GM12801 (cell line): Measurements from ENCODE around the gene ZNF343.

Experiments
- CTCF ChIP-seq: IDR thresholded peaks from one replicate; pipeline ENCODE4 v1.5.1; 2011; ENCODE audit warnings: control low read depth; ENCODE audit not compliant: insufficient read length; ENCODE audit errors: extremely low read depth

Gene ZNF343

DNA sequence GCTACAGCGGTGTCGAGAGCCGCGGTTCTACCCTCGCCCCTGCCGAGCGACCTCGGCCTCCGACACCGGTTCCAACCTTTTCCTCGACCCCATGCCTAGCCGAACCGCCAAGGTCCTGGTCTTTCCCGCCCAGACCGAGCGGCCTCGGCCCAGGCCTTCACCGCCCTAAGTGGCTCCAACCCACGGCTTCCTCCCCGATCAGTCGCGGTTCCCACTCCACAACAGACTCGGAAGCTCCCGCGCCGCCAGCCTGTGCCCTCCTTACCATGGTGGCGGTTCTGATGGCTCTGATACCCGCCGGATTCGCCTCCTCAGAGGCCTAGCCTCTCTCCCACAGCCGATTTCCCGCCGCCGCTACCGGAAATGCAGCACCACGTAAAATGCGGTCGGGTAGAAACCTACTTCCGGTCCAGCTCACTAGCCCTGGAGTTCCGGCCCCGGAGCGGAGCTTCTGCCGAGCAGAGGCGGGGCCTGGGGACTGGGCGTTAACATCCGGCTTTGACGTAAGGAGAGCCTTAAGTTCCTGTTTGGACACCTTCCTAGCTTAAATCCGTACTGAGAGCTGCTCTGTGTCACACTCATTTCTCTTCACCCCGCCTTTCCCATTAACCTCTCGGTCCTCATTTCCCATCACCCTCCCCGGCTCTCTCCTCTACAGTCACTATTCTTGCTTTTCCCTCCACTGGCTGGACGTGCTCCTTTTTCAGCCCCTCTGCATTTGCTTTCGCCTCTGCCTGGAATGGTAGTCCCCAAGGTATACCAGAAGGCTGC lies 38.1 kb downstream of the ZNF343 start, which contains the start of gene SNRPB:
Gene SNRPB (minus strand): TSS at position 367 of the 771 bp plus-strand sequence. CDS start 99 bp downstream, at position 268.
- no peak for TF ChIP-seq CTCF

DNA sequence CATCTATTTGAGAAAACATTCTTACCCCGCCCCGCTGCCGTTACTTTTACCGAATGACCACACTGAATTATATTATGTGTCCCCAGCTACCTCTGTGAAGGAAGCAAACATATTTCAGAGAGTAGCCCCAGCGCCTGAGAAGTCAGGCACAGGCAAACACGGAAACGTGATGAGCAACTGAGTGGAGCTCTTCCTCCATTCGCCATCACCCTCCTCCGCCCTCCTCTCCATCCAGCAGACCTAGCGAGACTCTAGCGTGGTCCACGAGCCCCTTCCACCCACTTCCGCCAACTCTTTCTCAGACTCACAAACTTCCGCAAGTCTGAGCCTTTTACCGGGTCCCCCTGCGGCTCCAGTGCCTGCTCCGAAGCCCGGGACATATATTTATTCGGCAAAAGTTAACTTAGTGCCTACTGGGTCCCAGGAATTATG lies 38.7 kb downstream of the ZNF343 start:
- no peak for TF ChIP-seq CTCF

GRCh38 chr20:2468581-2469407 lies 39.9 kb downstream of the ZNF343 start:
- no peak for TF ChIP-seq CTCF

DNA sequence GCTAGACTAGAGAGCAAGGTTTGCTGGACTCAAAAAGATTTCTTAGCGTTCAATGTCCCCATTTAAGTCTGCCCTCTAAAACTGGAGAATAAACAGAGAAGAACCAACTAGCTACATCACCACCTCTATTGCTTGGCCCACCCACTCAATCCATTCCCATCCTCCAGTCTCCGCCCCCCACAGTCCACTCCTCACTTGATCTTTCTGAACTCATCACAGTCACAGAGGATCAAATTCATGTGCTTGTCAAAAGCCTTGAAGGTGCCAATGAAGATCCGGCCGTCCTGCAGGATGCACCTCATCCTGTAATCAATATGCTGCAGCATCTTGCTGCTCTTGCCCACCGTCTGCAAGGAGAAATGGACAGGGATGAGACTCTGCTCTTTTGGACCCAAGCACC lies 41.3 kb downstream of the ZNF343 start:
- TF ChIP-seq CTCF: no peak

DNA sequence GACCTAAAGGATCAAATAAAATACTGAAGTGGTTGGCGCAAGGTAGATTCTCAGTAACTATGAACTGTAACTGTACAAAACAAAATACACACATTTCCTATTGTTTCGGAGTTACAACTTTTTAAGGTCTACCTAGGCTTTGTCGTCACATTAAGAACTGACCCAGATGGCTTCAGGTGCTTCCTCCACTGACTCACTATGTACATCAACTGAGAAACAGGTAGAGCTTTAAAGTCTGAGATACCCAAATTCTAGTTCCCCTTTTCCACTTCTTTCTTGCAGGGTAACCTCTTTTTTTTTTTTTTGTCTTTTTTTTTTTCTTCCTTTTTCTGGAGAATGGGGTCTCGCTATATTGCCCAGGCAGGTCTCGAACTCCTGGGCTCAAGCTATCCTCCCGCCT lies 43.6 kb downstream of the ZNF343 start:
- no peak for TF ChIP-seq CTCF

DNA sequence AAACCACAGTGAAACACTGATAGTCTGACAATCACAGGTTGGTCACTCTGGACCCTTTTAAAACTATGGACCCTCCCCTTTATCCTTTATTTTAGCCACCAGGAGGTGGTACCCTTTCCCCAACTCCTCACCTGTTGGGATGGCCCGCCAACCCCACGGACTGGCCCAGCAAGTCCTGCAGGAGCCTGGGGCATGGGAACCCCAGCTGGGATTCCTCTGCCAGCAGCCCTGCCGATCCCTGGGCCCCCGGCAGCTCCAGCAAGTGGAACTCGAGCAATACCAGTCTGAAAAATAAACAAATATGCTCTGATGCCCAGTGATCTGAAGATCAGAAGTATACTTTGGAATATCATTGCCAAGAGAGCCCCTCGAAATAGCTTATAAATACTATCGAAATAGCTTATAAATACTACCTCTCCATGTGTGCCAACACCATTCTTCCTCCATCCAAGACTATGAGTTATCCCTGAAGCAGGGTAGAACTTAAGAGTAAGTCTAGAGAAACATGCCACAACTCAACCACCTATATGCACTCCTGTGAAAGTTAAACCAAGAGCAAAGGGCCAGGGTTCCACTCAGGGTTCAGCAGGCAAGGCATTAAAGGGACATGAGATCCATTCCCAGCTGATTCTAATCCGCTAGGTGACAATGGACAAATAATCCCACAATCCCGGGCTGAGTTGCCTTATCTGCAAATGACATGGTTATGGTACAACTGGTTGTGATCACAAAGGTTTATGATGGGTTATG lies 44.9 kb downstream of the ZNF343 start:
- TF ChIP-seq CTCF: no peak

GRCh38 chr20:2462484-2462883 lies 46.2 kb downstream of the ZNF343 start:
- TF ChIP-seq CTCF: no peak
